ENCODE measurements around the gene GLDC.
"Not testable (repeated sequence)": the region's sequence is repeated elsewhere in the genome, so short reads cannot be mapped to it uniquely, and the experiment has no call there.

The GLDC gene

GRCh38 chr9:6564360-6564759, 81.2 kb downstream of the GLDC start:
- FAIRE-seq = peak; percentile 62

GRCh38 chr9:6562871-6563430, 82.6 kb downstream of the GLDC start:
- FAIRE-seq = no peak

GRCh38 chr9:6562201-6562600, 83.3 kb downstream of the GLDC start:
- no peak for FAIRE-seq

- FAIRE-seq = no peak
Observed at GRCh38 chr9:6557883-6558616, 87.5 kb downstream of the GLDC start.

GRCh38 chr9:6553866-6554265, 91.7 kb downstream of the GLDC start:
- FAIRE-seq = no peak

- FAIRE-seq = no peak
Observed at GRCh38 chr9:6552498-6553121, 92.9 kb downstream of the GLDC start.

- peak; percentile 97 for FAIRE-seq
Observed at GRCh38 chr9:6552033-6552432, 93.5 kb downstream of the GLDC start.

- FAIRE-seq = no peak
Observed at GRCh38 chr9:6551136-6551535, 94.4 kb downstream of the GLDC start.

- FAIRE-seq = no peak
Observed at GRCh38 chr9:6549106-6549800, 96.3 kb downstream of the GLDC start.

GRCh38 chr9:6545017-6545691, 100.4 kb downstream of the GLDC start:
- FAIRE-seq = no peak

GRCh38 chr9:6543204-6543603, 102.3 kb downstream of the GLDC start:
- no peak for FAIRE-seq

- FAIRE-seq = not testable (repeated sequence)
Observed at GRCh38 chr9:6542617-6543016, 102.9 kb downstream of the GLDC start.

GRCh38 chr9:6538666-6539071, 106.9 kb downstream of the GLDC start:
- no peak for FAIRE-seq

GRCh38 chr9:6535594-6535993, 109.9 kb downstream of the GLDC start:
- FAIRE-seq = no peak

GRCh38 chr9:6525326-6526045, 120.0 kb downstream of the GLDC start:
- FAIRE-seq = no peak

GRCh38 chr9:6522263-6522662, 123.3 kb downstream of the GLDC start:
- FAIRE-seq = no peak

- FAIRE-seq = peak; percentile 91
Observed at GRCh38 chr9:6512085-6512657, 133.4 kb downstream of the GLDC start.

- no peak for FAIRE-seq
Observed at GRCh38 chr9:6506571-6506970, 139.0 kb downstream of the GLDC start.

GRCh38 chr9:6502399-6502798, 143.1 kb downstream of the GLDC start:
- no peak for FAIRE-seq

GRCh38 chr9:6501526-6502210, 143.9 kb downstream of the GLDC start:
- FAIRE-seq = peak; percentile 29

- FAIRE-seq = no peak
Observed at GRCh38 chr9:6498982-6499381, 146.5 kb downstream of the GLDC start.
